Measurements from ENCODE around the gene ASCL4.
"Not testable (repeated sequence)": the region's sequence is repeated elsewhere in the genome, so short reads cannot be mapped to it uniquely, and the experiment has no call there.

Gene ASCL4

GRCh38 chr12:107774349-107775029 is at the start of gene ASCL4:
TSS of gene ASCL4 (plus strand) at chr12:107774704. CDS start at chr12:107775219, 515 bp downstream.
- no peak for DNase-seq

DNA sequence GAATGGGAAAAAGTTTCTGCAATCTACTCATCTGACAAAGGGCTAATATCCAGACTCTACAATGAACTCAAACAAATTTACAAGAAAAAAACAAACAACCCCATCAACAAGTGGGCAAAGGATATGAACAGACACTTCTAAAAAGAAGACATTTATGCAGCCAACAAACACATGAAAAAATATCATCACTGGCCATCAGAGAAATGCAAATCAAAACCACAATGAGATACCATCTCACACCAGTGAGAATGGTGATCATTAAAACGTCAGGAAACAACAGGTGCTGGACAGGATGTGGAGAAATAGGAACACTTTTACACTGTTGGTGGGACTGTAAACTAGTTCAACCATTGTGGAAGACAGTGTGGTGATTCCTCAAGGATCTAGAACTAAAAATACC is 47.2 kb upstream of the ASCL4 start:
- not testable (repeated sequence) for DNase-seq

- DNase-seq, result not testable (repeated sequence)
Measured at GRCh38 chr12:107727742-107728141, 46.8 kb upstream of the ASCL4 start.

- no peak for DNase-seq
Measured at GRCh38 chr12:107730618-107731341, 43.7 kb upstream of the ASCL4 start.

- no peak for DNase-seq
Measured at GRCh38 chr12:107731366-107731765, 43.1 kb upstream of the ASCL4 start.

DNA sequence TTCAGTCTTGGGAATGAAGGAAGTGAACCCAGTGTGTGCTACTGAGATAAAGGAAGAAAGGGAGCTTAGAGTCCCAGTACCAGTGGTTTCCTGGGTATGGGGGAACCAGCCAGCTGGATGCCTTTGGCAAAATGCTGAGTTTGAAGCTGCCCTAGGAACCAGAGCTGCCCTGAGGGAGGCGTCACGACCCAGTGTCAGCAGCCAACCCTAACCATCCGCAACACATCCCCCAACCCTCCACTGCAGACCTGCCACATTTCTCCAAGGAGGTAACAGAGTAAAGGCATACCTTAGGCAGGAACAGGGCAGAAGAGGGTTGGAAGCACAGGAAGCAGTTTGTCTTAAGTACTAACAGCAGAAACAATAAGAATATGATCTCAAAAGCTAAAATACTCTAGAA is 42.1 kb upstream of the ASCL4 start:
- no peak for DNase-seq

GRCh38 chr12:107734139-107734538 is 40.4 kb upstream of the ASCL4 start:
- no peak for DNase-seq

- no peak for DNase-seq
Measured at GRCh38 chr12:107735763-107736162, 38.7 kb upstream of the ASCL4 start.

- no peak for DNase-seq
Measured at GRCh38 chr12:107736914-107737313, 37.6 kb upstream of the ASCL4 start.

DNA sequence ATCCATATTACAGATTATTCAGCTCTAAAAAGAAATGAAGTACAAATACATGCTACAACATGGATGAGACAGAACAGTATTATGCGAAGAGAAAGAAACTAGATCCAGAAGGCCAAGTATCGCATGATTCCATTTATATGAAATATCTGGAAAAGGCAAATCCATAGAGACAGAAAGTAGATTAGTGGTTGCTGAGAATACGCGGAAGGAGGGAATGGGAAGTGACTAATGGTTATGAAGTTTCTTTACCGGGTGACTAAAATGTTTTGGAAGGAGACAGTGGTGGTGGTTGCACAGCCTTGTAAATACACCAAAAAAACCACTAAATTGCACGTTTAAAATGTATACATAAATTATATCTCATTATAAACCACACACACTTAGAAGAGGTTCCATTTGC is 26.0 kb upstream of the ASCL4 start:
- DNase-seq, result no peak

GRCh38 chr12:107749083-107749482 is 25.4 kb upstream of the ASCL4 start:
- DNase-seq, result no peak

- DNase-seq, result no peak
Measured at GRCh38 chr12:107759410-107759809, 15.1 kb upstream of the ASCL4 start.

- DNase-seq, result peak; percentile 31
Measured at GRCh38 chr12:107760207-107760808, 14.2 kb upstream of the ASCL4 start.

- peak; percentile 89 for DNase-seq
Measured at GRCh38 chr12:107760809-107761501, 13.5 kb upstream of the ASCL4 start, which contains the start of gene PRDM4. TSS of gene PRDM4 (minus strand) at chr12:107761137. CDS start at chr12:107760515, 622 bp downstream.

DNA sequence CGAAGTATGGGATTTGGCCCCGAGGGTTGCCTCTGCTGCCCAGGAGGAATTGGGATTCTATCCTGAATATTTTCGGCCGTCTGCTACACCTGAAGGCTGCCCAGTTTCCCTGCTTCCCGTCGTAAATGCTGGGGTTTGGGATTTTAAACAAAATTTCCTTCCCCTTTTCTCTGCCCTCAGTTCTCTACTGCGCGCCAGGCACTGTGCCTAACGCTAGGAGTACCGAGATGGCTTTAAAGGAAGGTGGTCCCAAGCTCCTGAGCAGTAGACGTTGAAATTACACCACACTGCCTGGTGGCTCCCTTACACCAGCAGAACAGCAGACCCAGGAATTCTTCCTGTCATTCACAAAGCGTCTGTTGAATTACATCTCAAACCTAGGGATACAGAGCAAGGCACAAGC is 13.0 kb upstream of the ASCL4 start:
- DNase-seq, result peak; percentile 38

GRCh38 chr12:107762874-107763273 is 11.6 kb upstream of the ASCL4 start:
- DNase-seq, result no peak

DNA sequence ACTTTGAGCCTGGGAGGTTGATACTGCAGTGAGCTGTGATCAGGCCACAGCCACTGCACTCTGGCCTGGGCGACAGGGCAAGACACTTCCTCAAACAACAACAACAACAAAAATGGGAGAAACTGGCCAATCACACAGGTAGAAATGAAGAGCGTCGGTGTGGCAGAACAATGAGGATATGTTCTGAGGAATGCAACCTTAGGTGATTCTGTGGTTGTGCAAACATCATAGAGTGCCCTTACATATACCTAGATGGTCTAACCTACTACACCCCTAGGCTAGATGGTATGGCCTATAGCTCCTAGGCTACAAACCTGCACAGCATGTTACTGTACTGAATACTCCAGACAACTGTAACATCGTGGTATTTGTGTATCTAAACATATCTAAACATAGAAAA is 9.9 kb upstream of the ASCL4 start:
- no peak for DNase-seq

DNA sequence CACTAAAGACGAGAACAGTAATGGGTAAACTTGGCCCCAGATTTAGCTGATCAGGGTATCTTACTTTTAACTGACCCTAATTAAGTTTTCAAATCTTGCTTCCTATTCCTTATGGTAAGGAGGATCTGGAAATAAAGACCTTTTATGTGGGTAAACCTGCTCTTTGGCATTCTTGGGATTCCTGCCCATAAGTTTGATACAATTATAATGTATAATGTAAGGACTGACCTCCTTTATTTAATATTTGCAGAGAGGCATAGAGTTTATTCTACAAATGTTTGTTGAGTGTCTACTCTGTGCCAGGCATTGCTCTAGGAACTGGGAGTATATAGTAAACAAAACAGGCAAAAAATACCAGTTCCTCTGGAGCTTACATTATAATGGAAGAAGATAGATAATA is 9.2 kb upstream of the ASCL4 start:
- DNase-seq, result no peak

DNA sequence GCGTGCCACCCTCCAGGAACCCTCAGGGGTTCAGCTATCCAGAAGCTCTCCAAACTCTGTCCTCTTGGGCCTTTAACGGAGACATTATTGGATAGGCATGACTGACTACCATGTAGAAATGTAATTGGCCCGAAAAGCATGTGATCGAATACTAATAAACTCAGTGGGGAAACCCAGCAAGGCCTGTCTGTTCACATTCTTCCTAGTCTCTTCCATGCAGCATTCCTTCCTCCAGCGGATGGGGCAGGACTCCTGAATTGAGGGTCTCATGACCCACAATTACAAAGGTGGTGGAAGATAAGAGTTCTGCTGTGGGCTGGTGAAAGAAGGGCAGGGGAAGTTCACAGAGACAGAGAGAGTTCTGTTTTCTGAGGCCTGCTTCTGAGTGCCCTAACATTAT is 7.0 kb upstream of the ASCL4 start:
- DNase-seq, result no peak

DNA sequence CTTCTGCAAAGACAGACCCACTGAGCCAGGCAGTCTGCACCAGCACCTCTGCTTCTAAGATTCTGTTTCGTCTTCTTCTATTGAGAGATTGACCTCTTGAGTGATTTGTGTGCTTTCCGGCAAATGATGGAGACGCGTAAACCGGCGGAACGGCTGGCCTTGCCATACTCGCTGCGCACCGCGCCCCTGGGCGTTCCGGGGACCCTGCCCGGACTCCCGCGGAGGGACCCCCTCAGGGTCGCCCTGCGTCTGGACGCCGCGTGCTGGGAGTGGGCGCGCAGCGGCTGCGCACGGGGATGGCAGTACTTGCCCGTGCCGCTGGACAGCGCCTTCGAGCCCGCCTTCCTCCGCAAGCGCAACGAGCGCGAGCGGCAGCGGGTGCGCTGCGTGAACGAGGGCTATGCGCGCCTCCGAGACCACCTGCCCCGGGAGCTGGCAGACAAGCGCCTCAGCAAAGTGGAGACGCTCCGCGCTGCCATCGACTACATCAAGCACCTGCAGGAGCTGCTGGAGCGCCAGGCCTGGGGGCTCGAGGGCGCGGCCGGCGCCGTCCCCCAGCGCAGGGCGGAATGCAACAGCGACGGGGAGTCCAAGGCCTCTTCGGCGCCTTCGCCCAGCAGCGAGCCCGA is 703 bp downstream of the ASCL4 start:
- no peak for DNase-seq

GRCh38 chr12:107776171-107776570 is 1.7 kb downstream of the ASCL4 start:
- no peak for DNase-seq

DNA sequence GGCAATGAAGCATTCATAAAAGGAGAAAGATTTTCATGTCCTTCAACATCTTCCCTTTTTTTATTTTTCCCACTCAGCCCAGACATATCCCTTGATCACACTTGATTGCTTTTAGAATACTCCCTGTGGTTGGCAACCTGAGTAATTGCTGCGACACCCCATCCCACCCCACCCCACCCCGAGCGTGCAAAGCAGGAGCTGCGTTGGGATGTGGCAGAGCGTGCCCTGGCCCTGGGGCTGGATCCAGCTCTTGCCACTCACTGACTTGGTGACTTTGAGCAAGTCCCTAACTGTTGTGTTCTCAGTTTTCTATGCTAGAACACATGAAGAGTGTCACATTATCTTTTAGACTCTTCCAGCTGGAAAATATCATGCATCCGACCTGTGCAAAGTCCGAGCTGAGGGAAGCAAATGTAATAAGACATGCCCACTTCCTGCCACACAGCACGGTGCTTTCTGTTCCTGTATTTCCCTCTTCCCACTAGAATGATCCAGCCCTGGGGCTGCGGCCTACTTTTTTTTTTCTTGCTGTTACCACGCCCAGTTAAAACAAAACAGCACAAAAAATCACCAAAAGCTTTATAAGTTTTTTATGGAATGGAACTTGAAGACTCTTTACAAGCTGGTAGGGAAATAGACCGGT is 4.0 kb downstream of the ASCL4 start:
- no peak for DNase-seq
